ENCODE data around the gene ABHD17A.

The ABHD17A gene

DNA sequence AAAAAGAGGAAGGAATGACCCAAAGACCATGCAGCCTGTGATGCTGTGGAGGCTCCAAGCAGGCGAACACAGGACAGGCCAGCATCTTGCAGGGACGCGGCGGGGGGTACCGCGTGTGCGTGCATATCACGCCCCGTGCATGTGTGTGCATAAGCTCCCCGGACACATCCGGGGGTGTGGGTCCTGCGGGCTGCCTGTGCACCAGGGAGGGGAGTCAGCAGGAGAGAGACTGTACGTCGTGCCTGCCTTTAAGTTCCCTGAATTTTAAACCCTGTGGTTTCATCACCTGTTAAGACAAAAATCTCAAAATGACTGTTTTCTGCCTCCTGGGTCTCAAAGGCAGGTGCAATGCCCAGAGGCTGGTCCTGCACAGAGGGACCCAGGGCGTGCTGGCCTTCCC, 36.5 kb upstream of the ABHD17A start:
- Histone ChIP-seq H3K9me3 (ENCODE audit: control insufficient read depth, insufficient read depth, low read length) (no peaks in the 10 kb centered on the region), H3K27ac (ENCODE audit: low read length) (no peak overlapping the region), H3K27me3 (ENCODE audit: control insufficient read depth, insufficient read depth, low read length) (no peaks in the 10 kb centered on the region), H3K36me3 (ENCODE audit: control insufficient read depth, insufficient read depth, low read length) (peaks cover 43% of the 10 kb centered on the region), H3K4me3 (ENCODE audit: low read length) (no peak overlapping the region), H3K4me1 (ENCODE audit: control insufficient read depth, insufficient read depth, low read length) (0 out of 2 replicates have a peak, but pooled peaks cover 1% of the 10 kb centered on the region)
- no peak for DNase-seq (ENCODE audit: low read depth, low spot score)
- no CpG with 5 or more reads among the region's 15 CpGs for WGBS (ENCODE audit: insufficient coverage, insufficient read length)

DNA sequence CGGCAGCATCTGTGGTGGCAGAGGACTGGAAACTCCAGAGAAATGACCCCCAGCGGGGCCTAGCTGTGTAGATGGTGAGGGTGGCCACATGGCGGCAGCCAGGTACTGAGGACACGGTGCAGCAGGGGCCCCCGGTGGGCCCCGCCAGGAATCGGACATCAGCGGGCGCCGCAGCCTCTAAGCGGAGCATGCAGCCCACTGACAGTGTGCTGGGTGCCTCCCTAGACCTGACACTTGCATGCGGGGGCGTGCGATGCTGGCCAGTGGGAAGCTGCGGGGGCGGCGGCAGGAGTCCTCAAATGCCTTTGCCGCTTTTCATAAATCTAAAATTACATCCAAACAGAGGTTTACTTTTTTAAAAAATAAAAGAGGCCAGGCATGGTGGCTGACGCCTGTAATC, 36.0 kb upstream of the ABHD17A start:
- whole genome bisulfite sequencing (ENCODE audit: insufficient coverage, insufficient read length): no CpG with 5 or more reads among the region's 19 CpGs
- Histone ChIP-seq H3K4me1 (ENCODE audit: control insufficient read depth, insufficient read depth, low read length) (0 out of 2 replicates have a peak, but pooled peaks cover 1% of the 10 kb centered on the region), H3K36me3 (ENCODE audit: control insufficient read depth, insufficient read depth, low read length) (peaks cover 43% of the 10 kb centered on the region), H3K4me3 (ENCODE audit: low read length) (no peak overlapping the region), H3K9me3 (ENCODE audit: control insufficient read depth, insufficient read depth, low read length) (no peaks in the 10 kb centered on the region), H3K27me3 (ENCODE audit: control insufficient read depth, insufficient read depth, low read length) (no peaks in the 10 kb centered on the region), H3K27ac (ENCODE audit: low read length) (no peak overlapping the region)
- DNase-seq (ENCODE audit: low read depth, low spot score): no peak

DNA sequence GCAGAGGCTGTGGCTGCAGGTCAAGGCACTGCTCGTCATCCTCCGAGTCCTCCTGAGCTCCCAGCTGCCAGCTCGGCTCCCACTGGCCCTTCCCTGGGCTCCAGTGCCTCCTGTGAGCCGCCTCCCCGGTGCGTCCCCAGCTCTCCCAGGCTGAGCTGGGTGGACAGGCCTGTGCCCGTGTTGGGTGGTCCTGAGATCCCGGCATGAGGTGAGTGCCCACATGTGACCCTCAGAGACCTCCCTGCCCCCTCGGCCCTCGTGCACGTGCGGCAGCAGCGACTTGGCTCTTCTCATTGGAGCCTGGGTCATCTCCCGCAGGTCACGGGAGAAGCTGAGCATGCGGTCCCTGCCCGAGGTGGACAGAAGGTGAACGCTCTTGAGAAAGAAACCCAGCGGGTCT, 35.3 kb upstream of the ABHD17A start:
- WGBS (ENCODE audit: insufficient coverage, insufficient read length): no CpG with 5 or more reads among the region's 19 CpGs
- H3K4me3 ChIP-seq (ENCODE audit: low read length): no peak overlapping the region
- H3K4me1 ChIP-seq (ENCODE audit: control insufficient read depth, insufficient read depth, low read length): 0 out of 2 replicates have a peak, but pooled peaks cover 1% of the 10 kb centered on the region
- H3K27ac ChIP-seq (ENCODE audit: low read length): no peak overlapping the region
- DNase-seq (ENCODE audit: low read depth, low spot score): no peak
- H3K36me3 ChIP-seq (ENCODE audit: control insufficient read depth, insufficient read depth, low read length): peaks cover 43% of the 10 kb centered on the region
- no peaks in the 10 kb centered on the region for H3K9me3 ChIP-seq (ENCODE audit: control insufficient read depth, insufficient read depth, low read length)
- no peaks in the 10 kb centered on the region for H3K27me3 ChIP-seq (ENCODE audit: control insufficient read depth, insufficient read depth, low read length)

DNA sequence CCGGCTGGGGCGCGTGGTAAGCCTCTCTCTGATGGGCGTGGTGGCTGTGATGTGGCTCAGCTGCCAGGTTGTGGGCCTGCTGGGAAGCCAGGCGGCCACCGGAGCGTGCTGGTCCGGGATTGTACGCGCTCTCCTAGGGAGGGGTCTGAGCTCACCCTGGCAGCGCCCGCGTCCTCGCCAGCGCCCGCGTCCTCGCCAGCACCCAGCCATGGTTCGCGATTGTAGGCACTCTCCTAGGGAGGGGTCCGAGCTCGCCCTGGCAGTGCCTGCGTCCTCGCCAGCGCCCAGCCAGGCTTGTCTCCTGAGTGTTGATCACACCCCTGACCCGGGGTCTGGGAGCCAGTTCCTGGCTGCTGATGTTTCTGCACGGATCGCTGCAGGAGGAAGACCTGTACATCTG, 33.7 kb upstream of the ABHD17A start:
- no peak for DNase-seq (ENCODE audit: low read depth, low spot score)
- no peak overlapping the region for H3K4me3 ChIP-seq (ENCODE audit: low read length)
- H3K9me3 ChIP-seq (ENCODE audit: control insufficient read depth, insufficient read depth, low read length): no peaks in the 10 kb centered on the region
- peaks cover 40% of the 10 kb centered on the region for H3K36me3 ChIP-seq (ENCODE audit: control insufficient read depth, insufficient read depth, low read length)
- no peaks in the 10 kb centered on the region for H3K27me3 ChIP-seq (ENCODE audit: control insufficient read depth, insufficient read depth, low read length)
- H3K27ac ChIP-seq (ENCODE audit: low read length): no peak overlapping the region
- WGBS (ENCODE audit: insufficient coverage, insufficient read length): no CpG with 5 or more reads among the region's 28 CpGs
- H3K4me1 ChIP-seq (ENCODE audit: control insufficient read depth, insufficient read depth, low read length): no peaks in the 10 kb centered on the region

DNA sequence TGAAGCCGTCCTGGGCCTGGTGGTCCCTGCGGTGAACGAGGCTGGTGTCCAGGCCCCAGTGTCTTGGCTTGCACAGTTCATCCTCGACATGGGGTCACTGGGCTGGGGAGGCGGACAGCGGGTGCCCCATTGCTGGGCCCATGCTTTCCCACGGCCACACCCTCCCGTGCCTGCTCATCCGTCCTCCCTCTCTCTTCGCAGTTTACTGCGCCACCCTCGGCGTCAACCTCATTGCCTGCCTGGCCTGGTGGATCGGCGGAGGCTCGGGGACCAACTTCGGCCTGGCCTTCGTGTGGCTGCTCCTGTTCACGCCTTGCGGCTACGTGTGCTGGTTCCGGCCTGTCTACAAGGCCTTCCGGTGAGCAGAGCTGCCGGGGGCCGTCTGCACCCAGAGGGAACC, 32.6 kb upstream of the ABHD17A start:
- H3K4me1 ChIP-seq (ENCODE audit: control insufficient read depth, insufficient read depth, low read length): no peaks in the 10 kb centered on the region
- whole genome bisulfite sequencing (ENCODE audit: insufficient coverage, insufficient read length): no CpG with 5 or more reads among the region's 25 CpGs
- no peak overlapping the region for H3K27ac ChIP-seq (ENCODE audit: low read length)
- H3K27me3 ChIP-seq (ENCODE audit: control insufficient read depth, insufficient read depth, low read length): no peaks in the 10 kb centered on the region
- H3K36me3 ChIP-seq (ENCODE audit: control insufficient read depth, insufficient read depth, low read length): peaks cover 44% of the 10 kb centered on the region
- DNase-seq (ENCODE audit: low read depth, low spot score): no peak
- no peaks in the 10 kb centered on the region for H3K9me3 ChIP-seq (ENCODE audit: control insufficient read depth, insufficient read depth, low read length)
- H3K4me3 ChIP-seq (ENCODE audit: low read length): no peak overlapping the region

DNA sequence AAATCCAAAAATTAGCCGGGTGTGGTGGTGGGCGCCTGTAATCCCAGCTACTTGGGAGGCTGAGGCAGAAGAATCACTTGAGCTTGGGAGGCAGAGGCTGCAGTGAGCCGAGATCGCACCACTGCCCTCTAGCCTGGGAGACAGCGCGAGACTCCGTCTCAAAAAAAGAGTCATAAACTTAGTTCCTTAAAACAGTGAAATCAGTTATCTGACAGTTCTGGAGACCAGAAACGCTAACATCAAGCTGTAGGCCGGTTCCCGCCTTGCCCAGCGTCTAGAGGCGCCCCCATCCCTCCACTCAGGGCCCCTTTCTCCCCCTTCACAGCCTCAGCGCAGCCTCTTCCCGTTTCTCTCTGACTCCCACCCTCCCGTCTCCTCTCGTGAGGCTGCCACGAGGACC, 31.9 kb upstream of the ABHD17A start:
- H3K4me1 ChIP-seq (ENCODE audit: control insufficient read depth, insufficient read depth, low read length): no peaks in the 10 kb centered on the region
- WGBS (ENCODE audit: insufficient coverage, insufficient read length): no CpG with 5 or more reads among the region's 17 CpGs
- no peaks in the 10 kb centered on the region for H3K9me3 ChIP-seq (ENCODE audit: control insufficient read depth, insufficient read depth, low read length)
- no peak for DNase-seq (ENCODE audit: low read depth, low spot score)
- H3K27me3 ChIP-seq (ENCODE audit: control insufficient read depth, insufficient read depth, low read length): no peaks in the 10 kb centered on the region
- no peak overlapping the region for H3K4me3 ChIP-seq (ENCODE audit: low read length)
- H3K27ac ChIP-seq (ENCODE audit: low read length): no peak overlapping the region
- H3K36me3 ChIP-seq (ENCODE audit: control insufficient read depth, insufficient read depth, low read length): peaks cover 47% of the 10 kb centered on the region

DNA sequence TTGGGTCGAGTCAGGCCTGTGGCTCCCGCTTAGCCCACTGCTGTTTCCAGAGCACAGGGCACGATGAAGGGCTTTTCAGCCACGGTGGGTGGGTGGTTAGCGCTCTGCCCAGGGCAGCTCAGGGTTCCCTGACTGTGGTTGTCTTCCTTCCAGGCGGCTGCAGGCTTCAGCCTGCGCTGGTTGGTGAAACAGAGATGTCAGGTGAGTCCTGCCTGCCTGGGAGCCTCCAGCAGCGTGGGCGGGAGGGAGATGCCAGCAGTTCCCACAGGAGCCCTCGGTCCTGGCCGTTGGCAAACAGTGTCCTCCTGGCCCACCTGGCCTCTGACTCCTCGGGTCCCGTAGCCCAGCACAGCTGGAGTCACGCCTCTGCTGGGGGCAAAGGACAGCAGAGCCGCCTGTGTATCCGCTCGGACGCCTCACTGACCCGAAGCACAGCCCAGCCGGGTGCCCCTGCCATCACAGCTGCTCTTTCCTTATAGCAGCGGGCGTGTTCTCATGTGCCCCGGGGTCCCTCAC, 29.6 kb upstream of the ABHD17A start:
- WGBS (ENCODE audit: insufficient coverage, insufficient read length): no CpG with 5 or more reads among the region's 23 CpGs
- no peak for DNase-seq (ENCODE audit: low read depth, low spot score)
- H3K4me3 ChIP-seq (ENCODE audit: low read length): no peak overlapping the region
- H3K27ac ChIP-seq (ENCODE audit: low read length): no peak overlapping the region
- H3K27me3 ChIP-seq (ENCODE audit: control insufficient read depth, insufficient read depth, low read length): no peaks in the 10 kb centered on the region
- H3K9me3 ChIP-seq (ENCODE audit: control insufficient read depth, insufficient read depth, low read length): no peaks in the 10 kb centered on the region
- no peaks in the 10 kb centered on the region for H3K4me1 ChIP-seq (ENCODE audit: control insufficient read depth, insufficient read depth, low read length)
- H3K36me3 ChIP-seq (ENCODE audit: control insufficient read depth, insufficient read depth, low read length): peaks cover 37% of the 10 kb centered on the region

DNA sequence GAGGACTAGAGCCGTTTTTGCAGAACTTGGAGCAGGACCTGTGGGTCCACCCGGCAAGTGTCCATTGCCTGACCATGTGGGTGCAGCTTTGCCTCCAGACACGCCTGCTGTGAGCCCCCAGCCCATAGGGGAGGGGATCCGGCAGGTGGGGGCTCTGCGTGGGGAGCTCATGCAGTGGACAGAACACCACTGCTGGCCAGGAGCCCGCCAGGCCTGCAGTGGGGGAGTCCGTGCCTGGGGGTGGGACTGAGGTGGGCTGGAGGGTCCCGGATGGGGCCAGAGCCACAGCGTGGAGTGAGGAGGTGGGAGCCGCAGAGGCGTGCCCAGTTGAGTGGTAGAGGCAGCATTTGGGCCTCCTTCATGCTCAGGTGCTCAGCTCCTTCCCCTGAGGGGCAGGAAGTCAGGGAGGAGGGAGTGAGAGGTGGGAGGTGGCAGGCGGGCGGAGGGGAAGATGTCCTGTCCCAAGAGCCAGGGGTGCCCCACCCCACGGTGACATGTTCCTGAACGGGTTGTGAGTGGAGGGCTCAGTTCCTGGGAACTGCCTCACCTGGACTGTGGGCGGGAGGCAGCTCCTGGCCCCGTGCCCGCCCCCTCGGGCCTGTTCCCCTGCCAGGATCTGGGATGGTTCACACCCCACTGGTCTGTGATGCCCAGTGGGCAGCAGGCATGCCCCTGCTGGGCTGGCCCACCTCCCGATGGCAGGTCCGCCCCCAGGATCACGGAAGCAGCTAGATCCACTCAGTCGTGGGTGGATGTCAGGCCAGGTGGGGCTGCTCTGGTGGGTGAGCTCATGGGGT, 28.7 kb upstream of the ABHD17A start:
- Histone ChIP-seq H3K9me3 (ENCODE audit: control insufficient read depth, insufficient read depth, low read length) (no peaks in the 10 kb centered on the region), H3K4me3 (ENCODE audit: low read length) (no peak overlapping the region), H3K4me1 (ENCODE audit: control insufficient read depth, insufficient read depth, low read length) (no peaks in the 10 kb centered on the region), H3K36me3 (ENCODE audit: control insufficient read depth, insufficient read depth, low read length) (peaks cover 35% of the 10 kb centered on the region), H3K27me3 (ENCODE audit: control insufficient read depth, insufficient read depth, low read length) (no peaks in the 10 kb centered on the region), H3K27ac (ENCODE audit: low read length) (no peak overlapping the region)
- no CpG with 5 or more reads among the region's 23 CpGs for WGBS (ENCODE audit: insufficient coverage, insufficient read length)
- no peak for DNase-seq (ENCODE audit: low read depth, low spot score)

DNA sequence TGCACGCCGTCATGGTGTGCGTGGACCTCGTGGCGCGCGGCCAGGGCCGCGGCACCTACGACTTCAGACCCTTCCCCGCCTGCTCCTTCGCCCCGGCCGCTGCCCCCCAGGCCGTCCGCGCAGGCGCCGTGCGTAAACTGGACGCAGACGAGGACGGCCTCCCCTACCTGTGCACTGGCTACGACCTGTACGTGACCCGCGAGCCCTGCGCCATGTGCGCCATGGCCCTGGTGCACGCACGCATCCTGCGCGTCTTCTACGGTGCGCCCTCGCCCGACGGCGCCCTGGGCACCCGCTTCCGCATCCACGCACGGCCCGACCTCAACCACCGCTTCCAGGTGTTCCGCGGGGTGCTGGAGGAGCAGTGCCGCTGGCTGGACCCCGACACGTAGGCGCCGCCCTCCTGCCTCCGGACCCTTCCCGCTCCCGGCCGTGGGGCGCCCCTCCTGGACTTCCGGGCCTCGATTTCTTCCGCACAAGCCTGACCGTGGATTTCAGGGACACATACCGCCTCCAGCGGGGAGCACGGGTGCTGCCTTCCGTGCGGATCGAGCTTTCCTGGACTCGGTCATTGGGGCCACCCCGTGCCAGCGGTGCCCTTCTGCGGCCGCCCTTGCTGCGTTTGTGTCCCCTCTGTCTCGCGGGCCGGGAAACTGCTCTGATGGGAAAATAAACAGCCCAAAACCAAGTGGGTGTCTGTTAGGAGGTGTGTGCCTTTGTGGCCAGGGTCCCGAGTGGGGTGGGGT, 27.6 kb upstream of the ABHD17A start:
- H3K36me3 ChIP-seq (ENCODE audit: control insufficient read depth, insufficient read depth, low read length): peaks cover 33% of the 10 kb centered on the region; the same call in 1 of the 2 replicates
- no peaks in the 10 kb centered on the region for H3K9me3 ChIP-seq (ENCODE audit: control insufficient read depth, insufficient read depth, low read length)
- H3K4me3 ChIP-seq (ENCODE audit: low read length): no peak overlapping the region
- H3K27me3 ChIP-seq (ENCODE audit: control insufficient read depth, insufficient read depth, low read length): no peaks in the 10 kb centered on the region
- no peaks in the 10 kb centered on the region for H3K4me1 ChIP-seq (ENCODE audit: control insufficient read depth, insufficient read depth, low read length)
- no peak overlapping the region for H3K27ac ChIP-seq (ENCODE audit: low read length)
- DNase-seq (ENCODE audit: low read depth, low spot score): no peak
- no CpG with 5 or more reads among the region's 77 CpGs for WGBS (ENCODE audit: insufficient coverage, insufficient read length)

DNA sequence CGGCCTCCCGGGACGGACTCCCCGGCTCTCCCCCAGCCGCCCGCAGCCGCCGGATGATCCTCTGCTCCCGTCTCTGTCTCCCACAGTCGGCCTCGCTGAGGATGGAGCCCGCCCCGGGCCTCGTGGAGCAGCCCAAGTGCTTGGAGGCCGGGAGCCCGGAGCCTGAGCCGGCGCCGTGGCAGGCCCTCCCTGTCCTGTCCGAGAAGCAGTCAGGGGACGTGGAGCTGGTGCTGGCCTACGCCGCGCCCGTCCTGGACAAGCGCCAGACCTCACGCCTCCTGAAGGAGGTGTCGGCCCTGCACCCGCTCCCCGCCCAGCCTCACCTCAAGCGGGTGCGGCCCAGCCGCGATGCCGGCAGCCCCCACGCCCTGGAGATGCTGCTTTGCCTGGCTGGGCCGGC, 26.7 kb upstream of the ABHD17A start:
- Histone ChIP-seq H3K36me3 (ENCODE audit: control insufficient read depth, insufficient read depth, low read length) (peaks cover 31% of the 10 kb centered on the region; the same call in 1 of the 2 replicates), H3K4me3 (ENCODE audit: low read length) (no peak overlapping the region), H3K4me1 (ENCODE audit: control insufficient read depth, insufficient read depth, low read length) (no peaks in the 10 kb centered on the region), H3K9me3 (ENCODE audit: control insufficient read depth, insufficient read depth, low read length) (no peaks in the 10 kb centered on the region), H3K27ac (ENCODE audit: low read length) (no peak overlapping the region), H3K27me3 (ENCODE audit: control insufficient read depth, insufficient read depth, low read length) (no peaks in the 10 kb centered on the region)
- no CpG with 5 or more reads among the region's 37 CpGs for WGBS (ENCODE audit: insufficient coverage, insufficient read length)
- no peak for DNase-seq (ENCODE audit: low read depth, low spot score)

Measured in iPS DF 6.9 (cell line).